Colon (tissue), 2 donors: ENCODE measurements around the gene PFAS.

Source experiments
- FAIRE-seq: peaks from 2 replicates; lab custom pipeline; 2012; peaks lifted over from hg19 to GRCh38; lab: Jason Lieb, UNC
- donor health status: control.
- donor health status: control.

Gene PFAS

GRCh38 chr17:8266648-8267479 is 17.8 kb downstream of the PFAS start:
- no peak for FAIRE-seq

GRCh38 chr17:8267480-8268147 is 18.5 kb downstream of the PFAS start:
- FAIRE-seq: peak; percentile 64

- FAIRE-seq: no peak
These were observed 19.6 kb downstream of the PFAS start for GRCh38 chr17:8268550-8269298.

GRCh38 chr17:8272421-8272820 is 23.3 kb downstream of the PFAS start:
- no peak for FAIRE-seq

- no peak for FAIRE-seq
These were observed 24.9 kb downstream of the PFAS start for GRCh38 chr17:8273884-8274444.

- FAIRE-seq: no peak
These were observed 25.7 kb downstream of the PFAS start for GRCh38 chr17:8274816-8275215.

GRCh38 chr17:8275421-8276290 is 26.6 kb downstream of the PFAS start:
- no peak for FAIRE-seq

- no peak for FAIRE-seq
These were observed 28.2 kb downstream of the PFAS start for GRCh38 chr17:8277317-8277716.

- FAIRE-seq: no peak
These were observed 33.3 kb downstream of the PFAS start for GRCh38 chr17:8282345-8282744.

GRCh38 chr17:8283356-8283755 is 34.3 kb downstream of the PFAS start:
- no peak for FAIRE-seq

- FAIRE-seq: no peak
These were observed 35.0 kb downstream of the PFAS start for GRCh38 chr17:8284126-8284525.

- no peak for FAIRE-seq
These were observed 36.4 kb downstream of the PFAS start for GRCh38 chr17:8285270-8286181.

GRCh38 chr17:8287651-8288335 is 38.7 kb downstream of the PFAS start:
- no peak for FAIRE-seq

- no peak for FAIRE-seq
These were observed 39.4 kb downstream of the PFAS start, which contains the start of gene RANGRF for GRCh38 chr17:8288336-8289102. TSS of gene RANGRF (plus strand) at chr17:8288670. CDS start at chr17:8288789, 119 bp downstream.

GRCh38 chr17:8289103-8289397 is 40.0 kb downstream of the PFAS start:
- no peak for FAIRE-seq

GRCh38 chr17:8290043-8290442 is 41.0 kb downstream of the PFAS start:
- FAIRE-seq: no peak

- FAIRE-seq: no peak
These were observed 43.7 kb downstream of the PFAS start for GRCh38 chr17:8292639-8293395.

GRCh38 chr17:8294361-8294760 is 45.3 kb downstream of the PFAS start:
- FAIRE-seq: no peak
